Glomerular visceral epithelial cell (primary cell): Measurements from ENCODE around the gene SND1.

Experiments used
- DNase-seq: peaks from one replicate; pipeline ENCODE4 v3.0.0-alpha.2; 2016; ENCODE audit errors: extremely low spot score

The SND1 gene

DNA sequence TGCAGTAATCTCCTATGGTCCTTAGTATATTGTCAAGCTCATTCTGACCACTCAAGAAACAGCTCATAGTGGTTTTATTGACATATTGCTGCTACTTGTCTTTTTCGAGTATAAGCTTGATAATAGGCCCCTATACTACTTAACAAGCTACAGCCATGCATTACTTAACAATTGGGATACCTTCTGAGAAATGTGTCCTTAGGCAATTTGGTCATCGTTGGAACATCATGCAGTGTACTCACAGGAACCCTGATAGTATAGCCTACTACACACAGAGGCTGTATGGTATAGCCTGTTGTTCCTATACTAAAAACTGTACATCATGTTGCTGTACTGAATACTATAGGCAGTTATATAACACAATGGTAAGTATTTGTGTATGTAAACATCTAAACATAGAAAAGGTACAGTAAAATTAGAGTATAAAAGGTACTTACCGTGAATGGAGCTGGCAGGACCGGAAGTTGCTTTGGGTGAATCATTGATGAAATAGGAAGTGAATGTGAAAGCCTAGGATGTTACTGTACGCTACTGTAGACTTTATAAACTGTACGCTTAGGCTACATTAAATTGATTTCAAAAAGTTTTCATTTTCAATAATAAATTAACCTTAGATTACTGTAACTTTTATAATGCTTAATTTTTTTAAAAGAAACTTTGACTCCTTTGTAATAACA lies 218.4 kb downstream of the SND1 start:
- no peak for DNase-seq

DNA sequence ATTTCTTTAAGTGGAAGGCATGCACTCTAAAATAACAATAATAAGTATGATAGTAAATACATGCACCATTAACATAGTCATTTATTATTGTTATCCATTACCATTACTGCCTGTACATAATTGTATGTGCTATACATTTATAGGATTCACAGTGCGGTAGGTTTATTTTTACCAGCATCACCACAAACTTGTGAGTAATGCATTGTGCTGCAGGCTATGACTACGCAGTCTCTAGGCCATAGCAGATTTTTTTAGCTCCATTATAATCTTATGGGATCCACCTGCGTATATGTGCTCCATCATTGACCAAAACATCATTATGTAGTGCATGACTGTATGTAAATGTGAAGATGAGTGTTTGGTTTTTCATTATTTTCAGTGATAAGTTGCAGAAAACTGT lies 219.2 kb downstream of the SND1 start:
- no peak for DNase-seq

DNA sequence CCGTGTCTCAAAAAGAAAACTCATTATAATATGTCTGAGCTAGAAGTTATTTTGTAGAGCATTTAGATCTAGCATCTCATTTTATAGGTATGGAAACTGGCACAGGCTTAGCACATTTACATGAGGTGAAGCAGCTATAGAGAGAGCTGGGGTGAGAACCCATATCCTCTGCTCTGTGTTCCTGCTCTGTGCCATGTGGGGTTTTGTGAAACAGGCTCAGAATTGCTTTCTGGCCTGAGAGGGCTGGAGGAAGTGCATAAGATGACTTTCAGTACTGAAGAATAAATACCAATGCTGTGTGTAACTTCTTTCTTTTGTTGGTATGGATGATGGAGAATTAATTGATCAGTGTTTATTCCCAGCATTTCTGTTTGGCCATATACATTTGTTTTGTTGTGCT lies 220.1 kb downstream of the SND1 start:
- no peak for DNase-seq

- no peak for DNase-seq
These were observed 221.2 kb downstream of the SND1 start for GRCh38 chr7:127873151-127873550.

- DNase-seq, result no peak
These were observed 222.0 kb downstream of the SND1 start for GRCh38 chr7:127873715-127874636.

GRCh38 chr7:127874951-127875608 lies 223.1 kb downstream of the SND1 start:
- no peak for DNase-seq

DNA sequence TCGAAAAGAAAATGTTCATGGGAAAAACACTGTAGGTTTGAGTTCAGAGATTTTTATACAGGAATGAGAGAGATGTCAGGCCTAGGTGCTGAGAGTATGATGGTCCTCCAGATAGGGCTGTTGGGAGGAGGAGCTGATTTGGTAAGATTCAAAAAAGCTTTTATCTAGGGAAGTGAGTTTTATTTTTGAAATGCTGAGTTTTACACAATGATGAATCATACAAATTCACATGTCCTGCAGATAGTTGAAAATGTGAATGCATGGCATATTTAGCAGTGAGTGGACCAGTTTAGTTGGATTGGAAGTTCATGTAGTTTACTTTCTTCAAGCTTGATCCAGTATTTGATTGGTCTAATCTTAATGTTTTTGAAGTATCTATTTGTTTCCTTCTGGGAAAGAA lies 224.4 kb downstream of the SND1 start:
- DNase-seq, result no peak

DNA sequence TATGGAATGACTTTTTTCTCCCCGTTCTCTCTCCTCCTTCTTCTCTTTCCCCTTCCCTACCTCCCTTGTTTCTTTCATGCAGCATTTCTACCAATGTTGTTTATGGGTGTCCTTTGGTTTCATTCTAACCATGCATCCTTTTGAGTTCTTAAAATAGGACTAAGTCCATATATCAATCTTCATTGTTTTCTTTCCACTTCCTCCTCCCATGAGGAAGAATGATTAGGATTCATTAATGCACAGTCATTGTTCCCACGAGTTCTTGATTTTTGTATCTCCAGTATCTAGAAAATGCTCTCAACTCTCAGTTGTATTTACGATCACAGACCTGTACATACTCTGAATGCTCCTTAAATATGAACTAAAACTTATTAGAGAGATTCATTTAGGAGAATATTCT lies 226.0 kb downstream of the SND1 start:
- DNase-seq, result no peak

- DNase-seq, result no peak
These were observed 226.8 kb downstream of the SND1 start for GRCh38 chr7:127878791-127879190.

GRCh38 chr7:127879436-127879835 lies 227.4 kb downstream of the SND1 start:
- DNase-seq, result no peak

DNA sequence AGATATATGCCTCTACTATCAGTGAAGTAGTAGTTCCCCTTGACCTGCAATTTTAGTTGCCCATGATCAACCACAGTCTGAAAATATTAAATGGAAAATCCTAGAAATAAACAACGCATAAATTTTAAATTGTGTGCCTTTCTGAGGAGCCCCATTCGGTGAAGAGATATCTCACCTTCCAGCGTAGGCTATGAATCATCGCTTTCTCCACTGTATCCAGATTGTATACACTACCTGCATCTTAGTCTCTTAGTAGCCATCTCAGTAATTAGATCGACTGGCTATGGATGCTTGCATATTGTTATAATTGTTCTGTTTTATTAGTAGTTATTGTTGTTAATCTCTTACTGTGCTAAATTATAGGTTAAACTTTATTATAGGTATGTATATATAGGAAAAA lies 227.9 kb downstream of the SND1 start:
- DNase-seq, result no peak

DNA sequence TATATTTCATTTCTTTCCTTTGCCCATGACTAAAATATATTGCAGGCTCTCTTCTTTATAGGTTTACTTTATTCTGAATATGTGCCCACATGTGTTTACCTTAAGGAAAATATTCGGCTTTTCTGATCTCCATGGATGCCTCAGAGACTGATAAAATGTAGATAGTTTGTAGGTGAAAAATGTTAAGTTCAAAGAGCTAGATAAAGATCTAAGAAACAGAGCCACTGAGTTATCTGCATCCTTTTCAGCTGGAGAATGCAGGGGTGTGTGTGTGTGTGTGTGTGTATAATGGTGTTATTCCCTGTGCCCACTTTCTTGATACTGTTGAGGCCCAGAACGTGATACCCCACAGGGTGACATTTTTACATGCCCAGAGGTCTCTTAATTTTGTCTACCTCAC lies 228.5 kb downstream of the SND1 start:
- DNase-seq, result no peak

DNA sequence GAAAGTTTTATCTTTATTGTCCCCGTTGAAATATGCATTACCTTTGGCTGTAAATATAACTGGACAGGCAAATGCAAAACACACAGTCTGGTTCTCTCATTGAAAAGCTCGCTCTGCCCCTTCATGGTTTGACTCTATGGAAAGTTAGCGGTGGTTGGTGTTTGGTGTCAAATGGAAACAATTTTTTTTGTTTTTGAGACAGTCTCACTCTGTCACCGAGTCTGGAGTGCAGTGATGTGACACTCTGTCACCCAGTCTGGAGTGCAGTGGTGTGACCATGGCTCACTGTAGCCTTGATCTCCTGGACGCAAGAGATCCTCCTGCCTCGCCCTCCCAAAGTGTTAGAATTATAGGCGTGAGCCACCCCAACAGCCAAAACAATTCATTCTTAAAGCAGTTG lies 229.6 kb downstream of the SND1 start:
- DNase-seq, result no peak

DNA sequence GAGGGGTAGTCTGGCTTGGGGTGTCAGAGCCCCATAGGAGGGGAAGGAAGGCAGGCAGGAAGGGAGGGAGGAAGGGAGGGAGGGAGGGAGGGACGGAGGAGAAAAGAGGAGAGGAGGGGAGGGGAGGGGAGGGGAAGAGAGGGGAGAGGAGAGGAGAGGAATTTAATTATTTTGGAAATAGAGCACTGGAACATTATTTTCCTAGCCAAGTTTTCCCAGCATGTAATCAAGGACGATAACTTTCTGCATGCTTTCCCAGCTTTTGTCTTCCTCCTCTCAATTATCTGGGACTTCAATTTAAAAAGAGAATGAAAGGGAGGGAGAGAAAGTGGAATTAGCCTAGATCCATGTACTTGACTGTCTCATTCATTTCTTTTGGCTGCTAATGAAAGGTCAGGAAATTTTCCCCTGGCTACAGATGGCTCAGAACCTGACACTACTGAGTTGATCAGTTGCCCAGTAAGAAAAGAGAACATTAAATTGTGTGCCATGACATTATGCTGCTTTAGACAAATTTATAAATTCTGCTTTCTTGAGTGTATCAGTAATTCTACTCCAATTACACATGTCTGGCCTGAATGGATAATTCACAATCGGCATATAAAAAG lies 230.4 kb downstream of the SND1 start:
- no peak for DNase-seq

DNA sequence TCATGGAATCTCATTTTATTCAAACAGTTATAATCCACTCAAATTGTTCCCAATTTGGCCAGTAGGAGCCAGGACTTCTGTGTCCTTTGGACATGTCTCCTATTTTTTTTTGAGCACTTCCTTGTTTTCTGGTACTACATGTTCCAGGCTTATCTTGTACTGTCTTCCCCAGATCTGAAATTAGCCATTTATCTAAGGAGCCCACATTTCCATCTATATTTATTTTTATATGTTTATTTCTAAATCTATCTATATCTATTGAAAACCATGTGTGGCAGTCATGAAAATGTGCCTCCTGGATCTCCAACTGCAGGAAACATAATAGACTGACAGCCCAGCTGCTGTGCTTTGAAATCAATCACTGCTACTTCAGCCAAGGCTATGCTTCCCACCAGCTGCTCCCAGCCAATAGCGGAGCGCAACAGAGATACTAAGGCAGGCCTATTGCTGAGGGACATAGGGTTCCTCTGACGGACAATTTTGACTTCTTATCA lies 232.1 kb downstream of the SND1 start:
- DNase-seq, result no peak

DNA sequence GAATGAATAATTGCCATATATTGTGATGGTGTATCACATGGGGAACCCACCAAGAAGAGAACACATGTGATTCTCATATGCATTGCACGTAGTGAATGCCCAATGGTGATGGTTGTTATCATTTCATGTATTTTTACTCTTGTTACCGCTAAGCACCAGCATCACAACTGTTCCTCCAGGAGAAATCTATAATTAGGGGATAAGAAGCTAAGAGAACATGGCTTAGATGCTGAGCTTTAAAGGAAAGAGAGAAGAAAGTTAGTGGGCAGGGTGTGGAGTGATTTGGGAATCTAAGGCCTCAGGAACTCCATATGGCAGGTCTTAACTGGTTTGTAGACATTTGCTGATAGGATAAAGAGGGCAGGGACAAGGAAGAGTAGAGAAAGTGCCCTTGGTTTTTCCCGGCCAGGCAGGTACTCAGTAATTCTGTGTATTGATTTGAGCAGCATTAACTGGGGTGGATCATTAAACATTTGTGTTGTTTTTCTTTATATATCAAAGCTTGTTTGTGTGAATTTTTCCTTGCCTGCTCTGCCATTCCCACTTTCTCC lies 233.3 kb downstream of the SND1 start:
- no peak for DNase-seq

DNA sequence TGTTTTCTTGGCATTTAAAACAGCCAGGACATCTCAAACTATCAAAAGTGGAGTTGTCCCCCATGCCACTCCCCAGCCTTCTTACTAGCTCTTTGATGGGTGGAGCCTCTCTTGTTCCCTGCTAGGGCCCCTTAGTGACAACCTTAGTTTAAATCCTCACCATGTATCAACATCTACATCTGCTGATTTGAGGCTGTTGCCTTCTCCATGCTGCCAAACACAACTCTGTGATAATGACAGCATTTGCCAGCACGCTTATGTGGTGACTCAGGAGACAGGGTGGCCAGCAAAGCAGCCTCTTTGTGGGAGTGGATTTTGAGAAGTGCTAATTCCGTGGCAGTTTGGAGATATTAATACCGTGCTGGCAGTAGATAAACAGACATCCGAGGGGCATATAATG lies 233.8 kb downstream of the SND1 start:
- DNase-seq, result peak; percentile 46

- DNase-seq, result no peak
These were observed 234.3 kb downstream of the SND1 start for GRCh38 chr7:127886248-127886647.

DNA sequence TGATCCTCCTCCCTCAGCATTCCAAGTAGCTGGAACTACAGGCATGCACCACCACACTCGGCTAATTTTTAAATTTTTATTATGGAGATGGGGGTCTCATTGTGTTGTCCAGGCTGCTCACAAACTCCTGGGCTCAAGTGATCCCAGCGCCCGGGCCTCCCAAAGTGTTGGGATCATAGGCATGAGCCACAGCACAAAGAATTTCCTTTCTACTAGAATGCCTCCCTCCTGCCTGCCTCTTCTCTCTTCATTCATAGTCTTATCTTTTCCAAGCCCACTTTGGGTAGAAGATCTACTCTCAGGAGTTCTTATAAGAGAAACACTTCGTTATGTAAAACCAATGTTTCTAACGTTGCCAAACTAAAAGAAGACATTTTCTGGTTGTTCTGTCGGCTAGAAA lies 235.1 kb downstream of the SND1 start:
- no peak for DNase-seq

DNA sequence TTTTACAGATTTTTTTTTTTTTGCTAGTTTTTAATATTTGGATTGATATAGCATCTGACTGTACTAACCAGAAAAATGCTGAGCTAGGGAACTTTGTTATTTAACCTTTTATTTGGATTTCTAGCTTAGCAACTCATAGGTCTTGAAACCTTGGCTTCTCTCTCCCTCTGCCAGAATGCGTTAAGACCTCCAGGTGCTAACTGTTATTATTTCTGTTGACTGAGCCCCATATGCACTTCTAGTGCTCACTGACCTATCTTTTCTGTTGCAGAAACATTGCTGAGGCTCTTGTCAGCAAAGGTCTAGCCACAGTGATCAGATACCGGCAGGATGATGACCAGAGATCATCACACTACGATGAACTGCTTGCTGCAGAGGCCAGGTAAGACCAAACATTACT lies 235.6 kb downstream of the SND1 start:
- DNase-seq, result no peak

DNA sequence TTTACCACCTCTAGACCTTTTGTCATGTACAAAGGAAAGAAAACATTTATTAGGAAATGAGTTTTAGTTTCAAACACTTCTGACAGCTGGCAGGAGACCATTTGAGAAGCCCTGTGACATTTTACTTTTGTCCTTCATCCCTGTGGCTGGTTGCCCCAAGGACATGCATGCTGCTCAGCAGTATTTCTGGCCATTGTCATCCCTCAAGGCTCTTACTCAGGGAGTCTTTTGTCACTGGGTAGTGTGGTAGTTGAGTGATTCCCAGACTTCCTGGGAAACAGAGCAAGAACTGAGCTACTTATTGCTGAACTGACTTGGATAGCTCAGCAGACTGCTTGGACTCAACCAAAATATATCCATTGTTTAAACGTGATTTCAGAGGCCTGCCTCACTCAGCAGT lies 236.4 kb downstream of the SND1 start:
- no peak for DNase-seq

GRCh38 chr7:127888825-127889224 lies 236.8 kb downstream of the SND1 start:
- no peak for DNase-seq
